ENCODE results near the gene PERM1.
"Not testable (repeated sequence)": the region's sequence is repeated elsewhere in the genome, so short reads cannot be mapped to it uniquely, and the experiment has no call there.

Gene PERM1

GRCh38 chr1:999725-1000356, 17.9 kb upstream of the PERM1 start, which contains the start of gene HES4:
Gene HES4 (minus strand): TSS chr1:1000097. CDS start chr1:999973, 124 bp downstream.
- Histone ChIP-seq H3K4me3 (ENCODE audit: low read depth in 1 of 2, low read length in 2 of 2) (peak within 1 kb of the TSS; percentile 46 to 68), H3K36me3 (ENCODE audit: control insufficient read depth in 1 of 2, insufficient read depth in 2 of 2, low read length in 2 of 2) (no peaks in the 10 kb centered on the region), H3K27me3 (ENCODE audit: low read depth, low read length) (peaks cover 24% of the 10 kb centered on the region), H3K9me3 (ENCODE audit: control insufficient read depth in 1 of 2, low read length in 2 of 2) (no peaks in the 10 kb centered on the region), H3K4me1 (ENCODE audit: control insufficient read depth in 1 of 2, insufficient read depth in 2 of 2, low read length in 2 of 2) (peaks cover 0 to 33% of the 10 kb centered on the region in 2 donors), H3K27ac (ENCODE audit: low read length) (no peak within 1 kb of the TSS)

- H3K4me3 ChIP-seq (ENCODE audit: low read depth in 1 of 2, low read length in 2 of 2): peak overlapping the region; percentile 3 to 68
- no peaks in the 10 kb centered on the region for H3K36me3 ChIP-seq (ENCODE audit: control insufficient read depth in 1 of 2, insufficient read depth in 2 of 2, low read length in 2 of 2)
- no peaks in the 10 kb centered on the region for H3K9me3 ChIP-seq (ENCODE audit: control insufficient read depth in 1 of 2, low read length in 2 of 2)
- H3K4me1 ChIP-seq (ENCODE audit: control insufficient read depth in 1 of 2, insufficient read depth in 2 of 2, low read length in 2 of 2): peaks cover 0 to 30% of the 10 kb centered on the region in 2 donors
- H3K27me3 ChIP-seq (ENCODE audit: low read depth, low read length): peaks cover 19% of the 10 kb centered on the region
- no peak overlapping the region for H3K27ac ChIP-seq (ENCODE audit: low read length)
Measured at GRCh38 chr1:998995-999724, 17.3 kb upstream of the PERM1 start.

GRCh38 chr1:998745-998994, 16.8 kb upstream of the PERM1 start:
- Histone ChIP-seq H3K27me3 (ENCODE audit: low read depth, low read length) (peaks cover 15% of the 10 kb centered on the region), H3K9me3 (ENCODE audit: control insufficient read depth in 1 of 2, low read length in 2 of 2) (no peaks in the 10 kb centered on the region), H3K36me3 (ENCODE audit: control insufficient read depth in 1 of 2, insufficient read depth in 2 of 2, low read length in 2 of 2) (no peaks in the 10 kb centered on the region), H3K4me1 (ENCODE audit: control insufficient read depth in 1 of 2, insufficient read depth in 2 of 2, low read length in 2 of 2) (peaks cover 0 to 30% of the 10 kb centered on the region in 2 donors), H3K4me3 (ENCODE audit: low read depth in 1 of 2, low read length in 2 of 2) (peak overlapping the region; percentile 3 to 68), H3K27ac (ENCODE audit: low read length) (no peak overlapping the region)

- H3K4me3 ChIP-seq (ENCODE audit: low read depth in 1 of 2, low read length in 2 of 2): peak overlapping the region in 1 of 2 donors; percentile 68
- peaks cover 14% of the 10 kb centered on the region for H3K27me3 ChIP-seq (ENCODE audit: low read depth, low read length)
- H3K4me1 ChIP-seq (ENCODE audit: control insufficient read depth in 1 of 2, insufficient read depth in 2 of 2, low read length in 2 of 2): peaks cover 0 to 30% of the 10 kb centered on the region in 2 donors
- no peaks in the 10 kb centered on the region for H3K9me3 ChIP-seq (ENCODE audit: control insufficient read depth in 1 of 2, low read length in 2 of 2)
- no peak overlapping the region for H3K27ac ChIP-seq (ENCODE audit: low read length)
- no peaks in the 10 kb centered on the region for H3K36me3 ChIP-seq (ENCODE audit: control insufficient read depth in 1 of 2, insufficient read depth in 2 of 2, low read length in 2 of 2)
Measured at GRCh38 chr1:997993-998744, 16.3 kb upstream of the PERM1 start.

GRCh38 chr1:997713-997992, 15.8 kb upstream of the PERM1 start:
- no peaks in the 10 kb centered on the region for H3K36me3 ChIP-seq (ENCODE audit: control insufficient read depth in 1 of 2, insufficient read depth in 2 of 2, low read length in 2 of 2)
- peaks cover 9% of the 10 kb centered on the region for H3K27me3 ChIP-seq (ENCODE audit: low read depth, low read length)
- no peak overlapping the region for H3K4me3 ChIP-seq (ENCODE audit: low read depth in 1 of 2, low read length in 2 of 2)
- H3K27ac ChIP-seq (ENCODE audit: low read length): no peak overlapping the region
- peaks cover 0 to 3% of the 10 kb centered on the region in 2 donors for H3K9me3 ChIP-seq (ENCODE audit: control insufficient read depth in 1 of 2, low read length in 2 of 2)
- H3K4me1 ChIP-seq (ENCODE audit: control insufficient read depth in 1 of 2, insufficient read depth in 2 of 2, low read length in 2 of 2): peaks cover 0 to 30% of the 10 kb centered on the region in 2 donors

- peaks cover 0 to 30% of the 10 kb centered on the region in 2 donors for H3K4me1 ChIP-seq (ENCODE audit: control insufficient read depth in 1 of 2, insufficient read depth in 2 of 2, low read length in 2 of 2)
- no peak overlapping the region for H3K27ac ChIP-seq (ENCODE audit: low read length)
- no peak overlapping the region for H3K4me3 ChIP-seq (ENCODE audit: low read depth in 1 of 2, low read length in 2 of 2)
- peaks cover 9% of the 10 kb centered on the region for H3K27me3 ChIP-seq (ENCODE audit: low read depth, low read length)
- H3K9me3 ChIP-seq (ENCODE audit: control insufficient read depth in 1 of 2, low read length in 2 of 2): peaks cover 0 to 6% of the 10 kb centered on the region in 2 donors
- no peaks in the 10 kb centered on the region for H3K36me3 ChIP-seq (ENCODE audit: control insufficient read depth in 1 of 2, insufficient read depth in 2 of 2, low read length in 2 of 2)
Measured at GRCh38 chr1:996851-997712, 15.2 kb upstream of the PERM1 start.

- Histone ChIP-seq H3K27ac (ENCODE audit: low read length) (no peak overlapping the region), H3K27me3 (ENCODE audit: low read depth, low read length) (peaks cover 4% of the 10 kb centered on the region), H3K36me3 (ENCODE audit: control insufficient read depth in 1 of 2, insufficient read depth in 2 of 2, low read length in 2 of 2) (no peaks in the 10 kb centered on the region), H3K9me3 (ENCODE audit: control insufficient read depth in 1 of 2, low read length in 2 of 2) (peaks cover 0 to 10% of the 10 kb centered on the region in 2 donors), H3K4me3 (ENCODE audit: low read depth in 1 of 2, low read length in 2 of 2) (no peak overlapping the region), H3K4me1 (ENCODE audit: control insufficient read depth in 1 of 2, insufficient read depth in 2 of 2, low read length in 2 of 2) (peaks cover 0 to 21% of the 10 kb centered on the region in 2 donors)
Measured at GRCh38 chr1:995665-996633, 14.1 kb upstream of the PERM1 start.

- H3K4me1 ChIP-seq (ENCODE audit: control insufficient read depth in 1 of 2, insufficient read depth in 2 of 2, low read length in 2 of 2): peaks cover 0 to 16% of the 10 kb centered on the region in 2 donors
- not testable (repeated sequence) for H3K4me3 ChIP-seq (ENCODE audit: low read depth in 1 of 2, low read length in 2 of 2); H3K27me3 ChIP-seq (ENCODE audit: low read depth, low read length); H3K36me3 ChIP-seq (ENCODE audit: control insufficient read depth in 1 of 2, insufficient read depth in 2 of 2, low read length in 2 of 2); H3K27ac ChIP-seq (ENCODE audit: low read length); H3K9me3 ChIP-seq (ENCODE audit: control insufficient read depth in 1 of 2, low read length in 2 of 2)
Measured at GRCh38 chr1:994546-994945, 12.7 kb upstream of the PERM1 start.

GRCh38 chr1:993379-993995, 11.6 kb upstream of the PERM1 start:
- no peak overlapping the region for H3K27ac ChIP-seq (ENCODE audit: low read length)
- H3K9me3 ChIP-seq (ENCODE audit: control insufficient read depth in 1 of 2, low read length in 2 of 2): peaks cover 0 to 10% of the 10 kb centered on the region in 2 donors
- H3K4me3 ChIP-seq (ENCODE audit: low read depth in 1 of 2, low read length in 2 of 2): no peak overlapping the region
- peaks cover 0 to 10% of the 10 kb centered on the region in 2 donors for H3K4me1 ChIP-seq (ENCODE audit: control insufficient read depth in 1 of 2, insufficient read depth in 2 of 2, low read length in 2 of 2)
- H3K27me3 ChIP-seq (ENCODE audit: low read depth, low read length): peaks cover 4% of the 10 kb centered on the region
- H3K36me3 ChIP-seq (ENCODE audit: control insufficient read depth in 1 of 2, insufficient read depth in 2 of 2, low read length in 2 of 2): no peaks in the 10 kb centered on the region

GRCh38 chr1:992362-992761, 10.5 kb upstream of the PERM1 start:
- H3K27ac ChIP-seq (ENCODE audit: low read length): no peak overlapping the region
- H3K9me3 ChIP-seq (ENCODE audit: control insufficient read depth in 1 of 2, low read length in 2 of 2): peaks cover 0 to 10% of the 10 kb centered on the region in 2 donors
- H3K27me3 ChIP-seq (ENCODE audit: low read depth, low read length): peaks cover 4% of the 10 kb centered on the region
- H3K36me3 ChIP-seq (ENCODE audit: control insufficient read depth in 1 of 2, insufficient read depth in 2 of 2, low read length in 2 of 2): no peaks in the 10 kb centered on the region
- no peak overlapping the region for H3K4me3 ChIP-seq (ENCODE audit: low read depth in 1 of 2, low read length in 2 of 2)
- peaks cover 0 to 2% of the 10 kb centered on the region in 2 donors for H3K4me1 ChIP-seq (ENCODE audit: control insufficient read depth in 1 of 2, insufficient read depth in 2 of 2, low read length in 2 of 2)
